Activated gamma-delta T cell treated with Interleukin-2 at 50 U/mL for 16 hours (primary cell): Measurements from ENCODE around the gene HSF5.
"Not testable (repeated sequence)": the region's sequence is repeated elsewhere in the genome, so short reads cannot be mapped to it uniquely, and the experiment has no call there.

ENCODE experiments used
- DNase-seq: peaks from one replicate; pipeline ENCODE4 v3.0.0-alpha.2; 2020

Gene HSF5

GRCh38 chr17:58516644-58517377 lies 28.6 kb upstream of the HSF5 start:
- no peak for DNase-seq

GRCh38 chr17:58515286-58515685 lies 27.1 kb upstream of the HSF5 start:
- no peak for DNase-seq

GRCh38 chr17:58514770-58515157 lies 26.6 kb upstream of the HSF5 start:
- no peak for DNase-seq

- peak; percentile 61 for DNase-seq
Observed at GRCh38 chr17:58513965-58514769, 26.0 kb upstream of the HSF5 start, which contains the start of gene MTMR4. Gene MTMR4 (minus strand): TSS chr17:58514638. CDS start chr17:58514407, 231 bp downstream.

- no peak for DNase-seq
Observed at GRCh38 chr17:58513267-58513964, 25.2 kb upstream of the HSF5 start.

- DNase-seq, result no peak
Observed at GRCh38 chr17:58510075-58510474, 21.9 kb upstream of the HSF5 start.

- no peak for DNase-seq
Observed at GRCh38 chr17:58508341-58509067, 20.3 kb upstream of the HSF5 start.

- no peak for DNase-seq
Observed at GRCh38 chr17:58507123-58507634, 19.0 kb upstream of the HSF5 start.

GRCh38 chr17:58506354-58507080 lies 18.3 kb upstream of the HSF5 start:
- DNase-seq, result no peak

GRCh38 chr17:58504826-58505351 lies 16.7 kb upstream of the HSF5 start:
- DNase-seq, result no peak

- no peak for DNase-seq
Observed at GRCh38 chr17:58503866-58504265, 15.7 kb upstream of the HSF5 start.

- DNase-seq, result not testable (repeated sequence)
Observed at GRCh38 chr17:58503134-58503533, 14.9 kb upstream of the HSF5 start.

GRCh38 chr17:58501451-58501850 lies 13.2 kb upstream of the HSF5 start:
- no peak for DNase-seq

GRCh38 chr17:58498177-58498828 lies 10.1 kb upstream of the HSF5 start:
- DNase-seq, result no peak

GRCh38 chr17:58493506-58493905 lies 5.3 kb upstream of the HSF5 start:
- DNase-seq, result no peak

- DNase-seq, result no peak
Observed at GRCh38 chr17:58492238-58493121, 4.3 kb upstream of the HSF5 start.

- DNase-seq, result no peak
Observed at GRCh38 chr17:58491510-58492045, 3.4 kb upstream of the HSF5 start.

GRCh38 chr17:58488428-58488890 lies 251 bp upstream of the HSF5 start:
- no peak for DNase-seq

GRCh38 chr17:58484600-58484999 lies 3.6 kb downstream of the HSF5 start:
- DNase-seq, result no peak

- not testable (repeated sequence) for DNase-seq
Observed at GRCh38 chr17:58481798-58482197, 6.4 kb downstream of the HSF5 start.
